HG03460 (cell line): Measurements from ENCODE around the gene ITGA8.

Experiments used
- ATAC-seq: cut with Tn5 transposase; IDR thresholded peaks from one replicate; pipeline ENCODE4 v1.9.1; 2021; ENCODE audit not compliant: unreplicated experiment

ITGA8 gene

DNA sequence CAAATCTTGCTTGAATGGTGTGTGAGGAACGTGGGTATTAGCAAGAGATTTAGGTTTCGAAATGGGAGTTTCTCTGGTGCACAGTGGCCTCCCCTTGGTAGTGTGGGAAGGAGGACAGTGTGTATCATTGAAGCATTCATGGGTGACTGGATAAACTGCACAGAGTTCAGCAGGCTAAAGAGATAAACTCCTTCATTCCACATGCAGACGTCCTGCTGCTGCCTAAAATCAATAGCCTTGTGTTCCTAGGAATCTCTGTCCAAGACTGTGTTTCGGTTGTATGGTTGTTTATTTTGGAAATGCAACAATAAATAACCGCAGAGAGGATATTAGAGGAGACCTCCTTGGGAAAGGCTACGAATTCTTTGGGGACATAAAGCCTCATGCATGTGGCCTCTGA lies 247.7 kb downstream of the ITGA8 start:
- no peak for ATAC-seq

DNA sequence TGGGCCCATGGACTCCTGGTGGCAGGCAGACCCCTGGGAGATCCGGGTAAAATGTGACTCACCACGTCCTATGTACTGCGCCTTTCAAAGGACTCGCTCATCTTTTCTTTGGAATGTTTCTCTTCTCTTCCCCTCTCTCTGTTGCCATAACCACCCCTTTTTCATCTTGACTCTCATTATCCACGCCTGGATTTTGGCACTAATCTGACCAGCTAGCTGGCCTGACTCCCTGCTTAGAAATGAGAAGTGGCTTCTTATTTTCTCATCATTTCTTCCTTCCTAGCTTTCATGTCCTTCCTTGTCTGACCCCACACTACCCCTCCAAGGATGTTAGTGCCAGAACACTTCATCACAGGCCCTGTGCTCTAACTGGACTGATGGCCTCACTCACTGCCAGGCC lies 250.6 kb downstream of the ITGA8 start:
- no peak for ATAC-seq

DNA sequence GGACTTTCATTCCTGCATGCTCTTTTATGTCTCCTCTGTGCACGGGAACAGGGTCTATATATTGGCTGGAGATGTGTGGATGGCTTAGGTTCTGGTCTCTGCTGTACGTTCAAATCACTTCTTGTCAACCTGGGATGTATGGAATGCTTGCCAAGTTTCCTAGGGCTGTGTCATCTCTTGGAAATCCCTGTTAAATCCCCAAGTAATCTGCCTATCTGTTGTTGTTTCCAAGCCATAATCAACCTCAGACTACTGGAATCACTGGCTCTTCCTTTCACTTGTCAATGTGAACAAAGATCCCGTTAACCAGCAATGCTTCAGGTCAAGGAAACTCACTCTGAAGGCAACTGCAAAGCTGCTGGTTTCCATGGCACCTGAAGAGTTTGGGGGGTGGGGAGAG lies 255.3 kb downstream of the ITGA8 start:
- no peak for ATAC-seq
